ENCODE measurements around the gene NRSN2.
A peak's percentile ranks its signal among the peaks of the same experiment; 100 is the strongest.

NRSN2 gene

GRCh38 chr20:346640-347316 lies at the start of gene NRSN2:
TSS of gene NRSN2 (plus strand) at chr20:347111. CDS start at chr20:349644, 2,533 bp downstream.
- TF ChIP-seq CEBPB (IDR thresholded peaks at IDR 0.05) (no peak), TAF1 (IDR thresholded peaks at IDR 0.05; ENCODE audit: low read depth) (peak; percentile 17; the same call in 1 of the 2 replicates), NFIC (IDR thresholded peaks at IDR 0.05) (no peak), ZBTB7A (IDR thresholded peaks at IDR 0.05; ENCODE audit: low read depth) (0 out of 2 replicates have a peak, but pooled peaks have one; percentile 76), YY1 (IDR thresholded peaks at IDR 0.05; ENCODE audit: low read depth) (no peak)
- TF ChIP-seq, protein P1, sequence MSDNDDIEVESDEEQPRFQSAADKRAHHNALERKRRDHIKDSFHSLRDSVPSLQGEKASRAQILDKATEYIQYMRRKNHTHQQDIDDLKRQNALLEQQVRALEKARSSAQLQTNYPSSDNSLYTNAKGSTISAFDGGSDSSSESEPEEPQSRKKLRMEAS (IDR thresholded peaks at IDR 0.05) = peak; percentile 59

GRCh38 chr20:297925-298775 lies 48.8 kb upstream of the NRSN2 start:
- TF ChIP-seq, protein P2, sequence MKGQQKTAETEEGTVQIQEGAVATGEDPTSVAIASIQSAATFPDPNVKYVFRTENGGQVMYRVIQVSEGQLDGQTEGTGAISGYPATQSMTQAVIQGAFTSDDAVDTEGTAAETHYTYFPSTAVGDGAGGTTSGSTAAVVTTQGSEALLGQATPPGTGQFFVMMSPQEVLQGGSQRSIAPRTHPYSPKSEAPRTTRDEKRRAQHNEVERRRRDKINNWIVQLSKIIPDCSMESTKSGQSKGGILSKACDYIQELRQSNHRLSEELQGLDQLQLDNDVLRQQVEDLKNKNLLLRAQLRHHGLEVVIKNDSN (IDR thresholded peaks at IDR 0.05) = 0 out of 2 replicates have a peak, but pooled peaks have one; percentile 1
- TF ChIP-seq ZBTB7A (IDR thresholded peaks at IDR 0.05; ENCODE audit: low read depth) (no peak), TAF1 (IDR thresholded peaks at IDR 0.05; ENCODE audit: low read depth) (peak; percentile 59), CREB1 (IDR thresholded peaks at IDR 0.05; ENCODE audit: low read depth) (no peak), YY1 (IDR thresholded peaks at IDR 0.05; ENCODE audit: low read depth) (peak; percentile 51), NFIC (IDR thresholded peaks at IDR 0.05) (no peak)
- TF ChIP-seq, protein P1 (IDR thresholded peaks at IDR 0.05) = peak; percentile 58
- TF ChIP-seq, protein P3, sequence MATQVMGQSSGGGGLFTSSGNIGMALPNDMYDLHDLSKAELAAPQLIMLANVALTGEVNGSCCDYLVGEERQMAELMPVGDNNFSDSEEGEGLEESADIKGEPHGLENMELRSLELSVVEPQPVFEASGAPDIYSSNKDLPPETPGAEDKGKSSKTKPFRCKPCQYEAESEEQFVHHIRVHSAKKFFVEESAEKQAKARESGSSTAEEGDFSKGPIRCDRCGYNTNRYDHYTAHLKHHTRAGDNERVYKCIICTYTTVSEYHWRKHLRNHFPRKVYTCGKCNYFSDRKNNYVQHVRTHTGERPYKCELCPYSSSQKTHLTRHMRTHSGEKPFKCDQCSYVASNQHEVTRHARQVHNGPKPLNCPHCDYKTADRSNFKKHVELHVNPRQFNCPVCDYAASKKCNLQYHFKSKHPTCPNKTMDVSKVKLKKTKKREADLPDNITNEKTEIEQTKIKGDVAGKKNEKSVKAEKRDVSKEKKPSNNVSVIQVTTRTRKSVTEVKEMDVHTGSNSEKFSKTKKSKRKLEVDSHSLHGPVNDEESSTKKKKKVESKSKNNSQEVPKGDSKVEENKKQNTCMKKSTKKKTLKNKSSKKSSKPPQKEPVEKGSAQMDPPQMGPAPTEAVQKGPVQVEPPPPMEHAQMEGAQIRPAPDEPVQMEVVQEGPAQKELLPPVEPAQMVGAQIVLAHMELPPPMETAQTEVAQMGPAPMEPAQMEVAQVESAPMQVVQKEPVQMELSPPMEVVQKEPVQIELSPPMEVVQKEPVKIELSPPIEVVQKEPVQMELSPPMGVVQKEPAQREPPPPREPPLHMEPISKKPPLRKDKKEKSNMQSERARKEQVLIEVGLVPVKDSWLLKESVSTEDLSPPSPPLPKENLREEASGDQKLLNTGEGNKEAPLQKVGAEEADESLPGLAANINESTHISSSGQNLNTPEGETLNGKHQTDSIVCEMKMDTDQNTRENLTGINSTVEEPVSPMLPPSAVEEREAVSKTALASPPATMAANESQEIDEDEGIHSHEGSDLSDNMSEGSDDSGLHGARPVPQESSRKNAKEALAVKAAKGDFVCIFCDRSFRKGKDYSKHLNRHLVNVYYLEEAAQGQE (IDR thresholded peaks at IDR 0.05; ENCODE audit: low read depth) = no peak

DNA sequence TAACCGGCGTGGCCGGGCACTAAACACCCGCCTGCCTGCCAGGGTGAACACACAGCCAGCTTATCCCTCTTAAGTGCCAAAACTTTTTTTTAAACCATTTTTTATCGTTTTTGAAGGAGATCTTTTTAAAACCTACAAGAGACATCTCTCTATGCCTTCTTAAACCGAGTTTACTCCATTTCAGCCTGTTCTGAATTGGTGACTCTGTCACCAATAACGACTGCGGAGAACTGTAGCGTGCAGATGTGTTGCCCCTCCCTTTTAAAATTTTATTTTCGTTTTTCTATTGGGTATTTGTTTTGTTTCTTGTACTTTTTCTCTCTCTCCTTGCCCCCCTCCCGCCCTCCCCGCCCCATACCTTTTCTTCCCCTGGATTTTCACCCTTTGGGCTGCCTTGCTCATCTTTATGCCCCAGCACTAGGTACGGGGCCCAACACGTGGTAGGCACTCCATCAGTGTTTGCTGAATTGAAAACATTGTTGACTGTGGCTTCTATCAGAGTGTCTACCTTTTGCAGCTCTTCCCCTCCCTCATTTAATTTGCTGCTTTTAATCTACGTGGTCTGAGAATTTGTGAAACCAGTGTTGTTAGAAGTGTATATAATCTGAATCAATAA lies 48.0 kb upstream of the NRSN2 start:
- TF ChIP-seq, protein P2 (IDR thresholded peaks at IDR 0.05) = no peak
- no peak for TF ChIP-seq TEAD4 (IDR thresholded peaks at IDR 0.05)
- TF ChIP-seq CEBPB (IDR thresholded peaks at IDR 0.05) = no peak
- TF ChIP-seq, protein P1 (IDR thresholded peaks at IDR 0.05) = no peak
- no peak for TF ChIP-seq NFIC (IDR thresholded peaks at IDR 0.05)
- no peak for TF ChIP-seq CREB1 (IDR thresholded peaks at IDR 0.05; ENCODE audit: low read depth)
- TF ChIP-seq, protein P3 (IDR thresholded peaks at IDR 0.05; ENCODE audit: low read depth) = no peak
- TF ChIP-seq TAF1 (IDR thresholded peaks at IDR 0.05; ENCODE audit: low read depth) = no peak
- no peak for TF ChIP-seq TCF12 (IDR thresholded peaks at IDR 0.05; ENCODE audit: low read depth)
- TF ChIP-seq ZBTB7A (IDR thresholded peaks at IDR 0.05; ENCODE audit: low read depth) = no peak
- no peak for TF ChIP-seq EGR1 (IDR thresholded peaks at IDR 0.05)
- no peak for TF ChIP-seq YY1 (IDR thresholded peaks at IDR 0.05; ENCODE audit: low read depth)
- TF ChIP-seq RAD21 (IDR thresholded peaks at IDR 0.05; ENCODE audit: low read depth) = no peak

- TF ChIP-seq, protein P2 (IDR thresholded peaks at IDR 0.05) = no peak
- no peak for TF ChIP-seq EGR1 (IDR thresholded peaks at IDR 0.05)
- TF ChIP-seq FOXM1 (IDR thresholded peaks at IDR 0.05; ENCODE audit: borderline replicate concordance, low read depth) = no peak
- TF ChIP-seq, protein P1 (IDR thresholded peaks at IDR 0.05) = no peak
- TF ChIP-seq CEBPB (IDR thresholded peaks at IDR 0.05) = no peak
- no peak for TF ChIP-seq NFIC (IDR thresholded peaks at IDR 0.05)
- no peak for TF ChIP-seq ZBTB7A (IDR thresholded peaks at IDR 0.05; ENCODE audit: low read depth)
- TF ChIP-seq CREB1 (IDR thresholded peaks at IDR 0.05; ENCODE audit: low read depth) = no peak
- TF ChIP-seq TAF1 (IDR thresholded peaks at IDR 0.05; ENCODE audit: low read depth) = no peak
Observed at GRCh38 chr20:300345-300990, 46.4 kb upstream of the NRSN2 start.

Measured in Ishikawa (cell line).